Peyer's patch (tissue), 4 donors: ENCODE measurements around the gene CDK13. TPM values are rescaled to one million over a fixed set of nuclear protein-coding genes. Genes with fewer than 3 reads are reported as not detected.

Source experiments
- DNase-seq, 3 donors: peaks; one replicate each; pipeline ENCODE4 v3.0.0-alpha.2; 2017 to 2019
- H3K27ac ChIP-seq, 4 donors: fragments of 200-600 bp; sonication (generic); one replicate each; pipeline ENCODE4 v1.5.1; 2016 to 2019
- H3K27me3 ChIP-seq, 2 donors: fragments of 200-600 bp; sonication (generic); one replicate each; pipeline ENCODE4 v1.5.1; 2019
- H3K36me3 ChIP-seq, 3 donors: fragments of 200-600 bp; sonication (generic); one replicate each; pipeline ENCODE4 v1.5.1; 2016 to 2019
- H3K4me1 ChIP-seq, 4 donors: fragments of 200-600 bp; sonication (generic); one replicate each; pipeline ENCODE4 v1.5.1; 2016 to 2019
- H3K4me3 ChIP-seq, 4 donors: fragments of 200-600 bp; sonication (generic); 1 replicate in 3 of 4; 2 replicates in 1 of 4; pipeline ENCODE4 v1.5.1; 2016 to 2019; ENCODE audit warnings: mild to moderate bottlenecking in 1 of 4
- H3K9me3 ChIP-seq, 4 donors: fragments of 200-600 bp; sonication (generic); one replicate each; pipeline ENCODE4 v1.5.1; 2016 to 2019; ENCODE audit warnings: mild to moderate bottlenecking in 1 of 4
- CTCF ChIP-seq, 6 experiments: fragments of 450-650 bp in 4 of 6; fragments of 200-600 bp in 2 of 6; sonication (generic) in 1 of 6; IDR thresholded peaks; one replicate each; pipeline ENCODE4 v1.5.1; 2017 to 2019; ENCODE audit warnings: antibody characterized with exemption in 6 of 6, mild to moderate bottlenecking in 3 of 6, moderate library complexity in 1 of 6
- POLR2A ChIP-seq, 2 donors: fragments of 450-650 bp; IDR thresholded peaks; one replicate each; pipeline ENCODE4 v1.5.1; 2017; ENCODE audit warnings: antibody characterized with exemption in 2 of 2, mild to moderate bottlenecking in 2 of 2, moderate library complexity in 2 of 2
- total RNA-seq, 4 donors: library from RNA; depleted of rRNA; stranded (reverse); fragments of >200 nt; gene quantifications; one replicate each; pipeline ENCODE4 v1.1.0, GENCODE V29; 2016

Gene CDK13
- total RNA-seq, 4 donors from 2014 or later = 76.7 to 164 (median 109) TPM

- Histone ChIP-seq H3K36me3 (no peaks in the 10 kb centered on the region), H3K9me3 (no peaks in the 10 kb centered on the region), H3K4me1 (peaks cover 0 to 18% (median 0%) of the 10 kb centered on the region in 4 donors), H3K27ac (no peak overlapping the region), H3K4me3 (no peak overlapping the region), H3K27me3 (no peaks in the 10 kb centered on the region)
- DNase-seq = no peak
- TF ChIP-seq CTCF (IDR thresholded peaks at IDR 0.05) = no peak
- no peak for TF ChIP-seq POLR2A (IDR thresholded peaks at IDR 0.05)
These were observed 28.3 kb downstream of the CDK13 start for GRCh38 chr7:39978230-39978934.

- TF ChIP-seq POLR2A (IDR thresholded peaks at IDR 0.05) = no peak
- no peak for DNase-seq
- Histone ChIP-seq H3K4me3 (no peak overlapping the region), H3K27me3 (no peaks in the 10 kb centered on the region), H3K9me3 (no peaks in the 10 kb centered on the region), H3K27ac (no peak overlapping the region), H3K36me3 (no peaks in the 10 kb centered on the region), H3K4me1 (peaks cover 0 to 18% (median 0%) of the 10 kb centered on the region in 4 donors)
These were observed 29.5 kb downstream of the CDK13 start for GRCh38 chr7:39979406-39980073.

GRCh38 chr7:39985398-39985918 is 35.4 kb downstream of the CDK13 start:
- Histone ChIP-seq H3K36me3 (peaks cover 0 to 11% (median 0%) of the 10 kb centered on the region in 3 donors), H3K27me3 (no peaks in the 10 kb centered on the region), H3K9me3 (no peaks in the 10 kb centered on the region), H3K4me1 (peaks cover 0 to 4% (median 2%) of the 10 kb centered on the region in 4 donors), H3K27ac (no peak overlapping the region), H3K4me3 (no peak overlapping the region)
- no peak for DNase-seq
- TF ChIP-seq CTCF (IDR thresholded peaks at IDR 0.05) (no peak), POLR2A (IDR thresholded peaks at IDR 0.05) (no peak)

- Histone ChIP-seq H3K4me3 (no peak overlapping the region), H3K9me3 (no peaks in the 10 kb centered on the region), H3K36me3 (peaks cover 0 to 11% (median 0%) of the 10 kb centered on the region in 3 donors), H3K4me1 (peaks cover 0 to 4% (median 2%) of the 10 kb centered on the region in 4 donors), H3K27me3 (no peaks in the 10 kb centered on the region), H3K27ac (no peak overlapping the region)
- no peak for DNase-seq
- TF ChIP-seq CTCF (IDR thresholded peaks at IDR 0.05) (no peak), POLR2A (IDR thresholded peaks at IDR 0.05) (no peak)
These were observed 37.7 kb downstream of the CDK13 start for GRCh38 chr7:39987641-39988347.

GRCh38 chr7:40000734-40001315 is 50.8 kb downstream of the CDK13 start:
- no peak for DNase-seq
- Histone ChIP-seq H3K4me3 (no peak overlapping the region), H3K27me3 (no peaks in the 10 kb centered on the region), H3K4me1 (no peaks in the 10 kb centered on the region), H3K27ac (no peak overlapping the region), H3K9me3 (no peaks in the 10 kb centered on the region), H3K36me3 (peaks cover 0 to 5% (median 0%) of the 10 kb centered on the region in 3 donors)
- TF ChIP-seq CTCF (IDR thresholded peaks at IDR 0.05) = no peak
- no peak for TF ChIP-seq POLR2A (IDR thresholded peaks at IDR 0.05)
